Measurements from ENCODE around the gene TNS4. TPM values are rescaled to one million over a fixed set of nuclear protein-coding genes. Genes with fewer than 3 reads are reported as not detected.

The TNS4 gene
- total RNA-seq, 1 experiment from 2014 or later, result 0.14 TPM

DNA sequence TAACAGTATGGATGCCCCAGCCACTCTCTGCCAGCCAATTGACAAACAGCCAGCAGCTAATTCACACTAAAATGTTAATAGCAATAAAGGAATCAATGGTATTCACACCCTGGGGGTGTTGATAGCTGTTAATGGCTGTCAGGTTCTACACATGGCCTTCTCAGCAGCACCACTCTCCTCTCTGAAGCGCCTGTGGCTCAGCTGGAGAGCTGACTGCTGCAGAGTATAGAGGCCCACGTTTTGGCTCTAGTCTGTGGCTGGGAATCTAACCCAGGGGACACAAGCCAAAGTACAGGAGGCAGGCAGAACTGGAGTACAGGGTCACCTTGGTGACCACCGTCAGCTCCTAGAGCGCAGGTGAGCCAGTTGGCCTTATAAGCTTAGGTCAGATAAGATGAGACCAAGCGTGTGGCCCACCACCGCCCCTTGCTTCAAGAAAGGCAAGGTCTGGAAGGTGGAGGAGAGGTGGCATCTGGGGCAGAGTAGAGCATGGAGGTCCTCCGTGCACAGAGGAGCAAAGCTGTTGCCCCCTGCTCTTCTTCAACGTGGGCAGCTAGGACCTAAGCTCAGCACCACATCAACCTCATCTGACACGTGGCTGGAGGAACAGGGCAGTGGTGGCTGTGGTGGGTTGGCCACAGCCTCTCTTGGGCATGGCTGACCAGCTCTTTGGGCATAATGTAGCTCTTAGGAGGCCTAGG lies 38.4 kb upstream of the TNS4 start:
- Histone ChIP-seq H3K27me3 (ENCODE audit: control insufficient read depth, insufficient read depth, low read length) (no peaks in the 10 kb centered on the region), H3K36me3 (replicated peaks; ENCODE audit: control insufficient read depth, insufficient read depth, low read length) (no peaks in the 10 kb centered on the region), H3K4me3 (ENCODE audit: insufficient read depth, low read depth, low read length) (no peak overlapping the region)
- no peak for DNase-seq

DNA sequence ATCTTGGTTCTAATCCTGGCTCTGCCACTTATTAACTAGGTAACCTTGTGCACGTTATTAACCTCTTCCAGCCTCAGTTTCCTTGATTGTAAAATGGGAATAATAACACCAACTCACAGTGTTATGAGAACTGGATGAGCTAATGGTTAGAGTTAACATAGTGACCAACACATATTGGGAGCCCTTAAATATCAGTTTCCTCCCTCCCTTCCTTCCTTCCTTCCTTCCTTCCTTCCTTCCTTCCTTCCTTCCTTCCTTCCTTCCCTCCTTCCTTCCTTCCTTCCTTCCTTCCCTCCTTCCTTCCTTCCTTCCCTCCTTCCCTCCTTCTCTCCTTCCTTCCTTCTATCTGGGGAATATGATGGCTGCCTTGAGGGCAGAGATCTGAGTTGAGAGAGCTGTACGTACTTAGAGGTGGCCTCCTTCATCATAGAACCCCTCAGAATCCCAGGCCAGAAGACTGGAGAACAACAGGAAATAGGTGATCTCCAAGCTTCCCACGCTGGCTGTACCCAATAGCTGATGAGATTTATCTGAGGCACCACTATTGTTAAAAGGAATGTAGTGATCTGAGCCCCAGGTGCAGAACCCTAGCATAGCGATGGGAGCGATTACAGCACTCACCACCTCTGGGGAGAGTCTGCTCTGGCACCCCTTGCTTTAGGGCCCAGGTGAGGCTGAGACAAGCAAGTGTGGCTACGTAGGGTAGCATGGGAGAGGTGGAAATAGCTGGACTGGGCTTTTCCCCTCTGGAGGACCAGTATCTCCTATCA lies 37.7 kb upstream of the TNS4 start:
- no peak for DNase-seq
- no peaks in the 10 kb centered on the region for H3K27me3 ChIP-seq (ENCODE audit: control insufficient read depth, insufficient read depth, low read length)
- no peaks in the 10 kb centered on the region for H3K36me3 ChIP-seq (replicated peaks; ENCODE audit: control insufficient read depth, insufficient read depth, low read length)
- no peak overlapping the region for H3K4me3 ChIP-seq (ENCODE audit: insufficient read depth, low read depth, low read length)

GRCh38 chr17:40538019-40538935 lies 36.9 kb upstream of the TNS4 start:
- no peaks in the 10 kb centered on the region for H3K27me3 ChIP-seq (ENCODE audit: control insufficient read depth, insufficient read depth, low read length)

GRCh38 chr17:40536295-40537171 lies 35.1 kb upstream of the TNS4 start:
- H3K27me3 ChIP-seq (ENCODE audit: control insufficient read depth, insufficient read depth, low read length), result no peaks in the 10 kb centered on the region
- H3K4me3 ChIP-seq (ENCODE audit: insufficient read depth, low read depth, low read length), result no peak overlapping the region
- H3K36me3 ChIP-seq (replicated peaks; ENCODE audit: control insufficient read depth, insufficient read depth, low read length), result no peaks in the 10 kb centered on the region
- DNase-seq, result no peak

More at GRCh38 chr17:40538019-40538935, 36.9 kb upstream of the TNS4 start:
- no peak overlapping the region for H3K4me3 ChIP-seq (ENCODE audit: insufficient read depth, low read depth, low read length)
- no peaks in the 10 kb centered on the region for H3K36me3 ChIP-seq (replicated peaks; ENCODE audit: control insufficient read depth, insufficient read depth, low read length)
- no peak for DNase-seq

DNA sequence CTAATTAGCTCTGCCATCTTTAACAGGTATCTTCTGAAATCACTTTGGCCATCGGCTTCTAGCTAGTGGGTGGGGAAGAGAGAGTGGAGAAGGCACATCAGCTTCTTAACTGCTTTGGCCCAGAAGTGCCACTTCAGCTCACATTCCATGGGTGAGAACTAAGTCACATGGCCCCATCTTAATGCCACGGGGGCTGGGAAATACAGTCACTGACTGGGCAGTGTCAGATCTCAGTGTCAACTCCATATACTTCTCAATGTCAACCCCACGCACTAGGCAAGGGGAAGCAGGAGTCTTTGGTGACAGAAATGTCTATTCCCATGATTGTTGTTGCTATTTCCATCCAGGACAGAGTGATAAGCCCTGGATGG lies 34.5 kb upstream of the TNS4 start:
- H3K4me3 ChIP-seq (ENCODE audit: insufficient read depth, low read depth, low read length), result no peak overlapping the region
- no peaks in the 10 kb centered on the region for H3K36me3 ChIP-seq (replicated peaks; ENCODE audit: control insufficient read depth, insufficient read depth, low read length)
- no peaks in the 10 kb centered on the region for H3K27me3 ChIP-seq (ENCODE audit: control insufficient read depth, insufficient read depth, low read length)
- DNase-seq, result no peak

DNA sequence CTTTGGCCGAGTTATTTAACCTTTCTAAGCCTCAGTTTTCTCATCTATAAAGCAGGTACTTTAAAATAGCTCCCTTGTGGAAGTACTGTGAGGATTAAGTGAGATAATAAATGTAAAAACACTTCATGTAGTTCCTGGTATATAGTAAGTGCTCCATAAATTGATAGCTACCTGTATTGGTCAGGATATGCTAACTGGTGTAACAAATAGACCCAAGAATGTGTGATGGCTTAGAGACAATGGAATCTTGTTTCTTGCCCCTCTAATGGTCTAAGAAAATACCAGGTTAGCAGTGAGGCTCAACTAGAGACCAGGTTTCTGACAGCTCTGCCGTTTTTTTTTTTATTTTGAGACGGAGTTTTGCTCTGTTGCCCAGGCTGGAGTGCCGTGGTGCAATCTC lies 34.0 kb upstream of the TNS4 start:
- DNase-seq, result no peak
- H3K4me3 ChIP-seq (ENCODE audit: insufficient read depth, low read depth, low read length), result no peak overlapping the region
- no peaks in the 10 kb centered on the region for H3K36me3 ChIP-seq (replicated peaks; ENCODE audit: control insufficient read depth, insufficient read depth, low read length)
- no peaks in the 10 kb centered on the region for H3K27me3 ChIP-seq (ENCODE audit: control insufficient read depth, insufficient read depth, low read length)

DNA sequence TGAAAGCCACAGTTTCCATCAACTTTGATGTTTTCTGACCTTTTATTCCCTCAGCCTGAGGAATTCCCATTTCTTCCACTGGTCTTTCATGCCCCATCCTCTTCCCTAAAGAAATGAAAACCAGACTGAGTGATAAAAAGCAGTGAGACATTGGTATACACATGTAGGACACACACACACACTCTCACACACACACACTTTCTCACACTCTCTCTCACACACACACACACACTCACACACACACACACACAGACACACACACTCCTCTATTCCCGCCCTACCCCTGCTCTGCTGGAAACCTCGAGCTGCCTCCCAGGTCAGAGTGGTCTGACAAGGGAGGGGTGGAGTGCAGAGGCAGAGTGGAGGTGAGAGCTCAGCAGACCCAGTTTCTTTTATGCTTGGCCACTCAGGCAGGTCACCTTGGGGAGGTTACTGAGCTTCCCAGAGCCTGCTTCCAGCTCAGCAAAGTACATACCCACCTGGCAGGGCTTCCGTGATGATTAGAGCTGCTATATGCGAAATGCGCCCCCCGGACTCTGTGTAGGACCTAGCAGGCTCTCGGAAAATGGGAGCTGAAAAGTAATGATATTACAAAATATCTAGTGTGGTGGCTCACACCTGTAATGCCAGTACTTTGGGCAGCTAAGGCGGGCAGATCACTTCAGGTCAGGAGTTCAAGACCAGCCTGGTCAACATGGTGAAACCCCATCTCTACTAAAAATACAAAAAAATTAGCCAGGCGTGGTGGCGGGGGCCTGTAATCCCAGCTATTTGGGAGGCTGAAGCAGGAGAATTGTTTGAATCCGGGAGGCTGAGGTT lies 33.2 kb upstream of the TNS4 start:
- Histone ChIP-seq H3K27me3 (ENCODE audit: control insufficient read depth, insufficient read depth, low read length) (no peaks in the 10 kb centered on the region), H3K36me3 (replicated peaks; ENCODE audit: control insufficient read depth, insufficient read depth, low read length) (no peaks in the 10 kb centered on the region), H3K4me3 (ENCODE audit: insufficient read depth, low read depth, low read length) (no peak overlapping the region)
- no peak for DNase-seq

DNA sequence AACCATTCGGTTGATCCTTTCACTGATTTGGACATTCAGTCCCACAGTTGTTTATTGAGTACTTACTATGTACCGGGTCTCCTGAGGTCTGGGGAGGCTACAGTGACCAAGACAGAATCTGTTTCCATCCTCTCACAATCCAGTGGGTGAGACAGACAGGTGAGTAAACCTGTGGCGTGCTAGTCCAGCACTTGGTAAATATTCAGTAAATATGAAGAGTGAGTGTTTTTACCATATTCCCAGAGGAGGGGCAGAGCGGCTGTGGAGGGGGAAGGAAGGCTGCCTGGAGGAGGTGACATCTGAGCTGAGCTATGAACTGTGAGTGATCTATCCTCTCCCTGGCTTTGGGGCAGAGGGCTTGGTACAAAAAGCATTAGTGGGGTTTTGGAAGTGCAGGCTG lies 32.5 kb upstream of the TNS4 start:
- H3K27me3 ChIP-seq (ENCODE audit: control insufficient read depth, insufficient read depth, low read length), result no peaks in the 10 kb centered on the region
- no peak for DNase-seq
- H3K36me3 ChIP-seq (replicated peaks; ENCODE audit: control insufficient read depth, insufficient read depth, low read length), result no peaks in the 10 kb centered on the region
- H3K4me3 ChIP-seq (ENCODE audit: insufficient read depth, low read depth, low read length), result no peak overlapping the region

DNA sequence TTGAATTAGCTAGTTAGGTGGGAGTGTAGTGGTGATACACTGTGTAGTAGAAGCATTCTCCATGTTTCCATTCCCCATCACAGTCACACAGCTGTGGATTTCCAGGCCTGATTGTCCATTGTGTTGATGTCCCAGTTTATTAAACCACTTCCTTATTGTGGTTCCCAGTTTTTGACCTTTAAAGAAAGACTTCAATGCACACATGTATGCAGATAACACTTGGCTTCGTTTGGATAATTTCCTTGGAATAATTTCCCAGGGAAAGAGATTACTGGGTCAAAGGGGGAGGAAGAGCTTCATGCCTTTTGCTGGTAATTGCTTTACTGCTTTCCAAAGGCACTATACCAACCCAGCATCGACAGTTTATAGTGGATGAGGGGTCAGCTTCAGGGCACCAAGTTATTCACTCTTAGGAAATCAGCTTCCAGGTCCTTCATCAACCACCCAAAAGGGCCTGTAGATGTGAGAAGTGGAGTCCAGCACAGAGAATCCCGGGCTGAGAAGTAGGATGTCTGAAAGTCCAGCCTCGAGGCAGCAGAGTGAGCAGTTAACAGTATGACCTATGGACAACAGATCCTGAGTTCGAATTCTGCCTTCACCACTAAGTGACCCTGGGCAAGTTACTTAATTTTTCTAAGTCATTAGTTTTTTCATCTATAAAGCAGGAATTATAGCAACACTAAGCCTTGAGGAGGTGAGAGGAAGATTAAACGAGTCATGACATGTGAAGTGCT lies 31.3 kb upstream of the TNS4 start:
- H3K36me3 ChIP-seq (replicated peaks; ENCODE audit: control insufficient read depth, insufficient read depth, low read length), result no peaks in the 10 kb centered on the region
- no peak for DNase-seq
- no peaks in the 10 kb centered on the region for H3K27me3 ChIP-seq (ENCODE audit: control insufficient read depth, insufficient read depth, low read length)
- H3K4me3 ChIP-seq (ENCODE audit: insufficient read depth, low read depth, low read length), result no peak overlapping the region

DNA sequence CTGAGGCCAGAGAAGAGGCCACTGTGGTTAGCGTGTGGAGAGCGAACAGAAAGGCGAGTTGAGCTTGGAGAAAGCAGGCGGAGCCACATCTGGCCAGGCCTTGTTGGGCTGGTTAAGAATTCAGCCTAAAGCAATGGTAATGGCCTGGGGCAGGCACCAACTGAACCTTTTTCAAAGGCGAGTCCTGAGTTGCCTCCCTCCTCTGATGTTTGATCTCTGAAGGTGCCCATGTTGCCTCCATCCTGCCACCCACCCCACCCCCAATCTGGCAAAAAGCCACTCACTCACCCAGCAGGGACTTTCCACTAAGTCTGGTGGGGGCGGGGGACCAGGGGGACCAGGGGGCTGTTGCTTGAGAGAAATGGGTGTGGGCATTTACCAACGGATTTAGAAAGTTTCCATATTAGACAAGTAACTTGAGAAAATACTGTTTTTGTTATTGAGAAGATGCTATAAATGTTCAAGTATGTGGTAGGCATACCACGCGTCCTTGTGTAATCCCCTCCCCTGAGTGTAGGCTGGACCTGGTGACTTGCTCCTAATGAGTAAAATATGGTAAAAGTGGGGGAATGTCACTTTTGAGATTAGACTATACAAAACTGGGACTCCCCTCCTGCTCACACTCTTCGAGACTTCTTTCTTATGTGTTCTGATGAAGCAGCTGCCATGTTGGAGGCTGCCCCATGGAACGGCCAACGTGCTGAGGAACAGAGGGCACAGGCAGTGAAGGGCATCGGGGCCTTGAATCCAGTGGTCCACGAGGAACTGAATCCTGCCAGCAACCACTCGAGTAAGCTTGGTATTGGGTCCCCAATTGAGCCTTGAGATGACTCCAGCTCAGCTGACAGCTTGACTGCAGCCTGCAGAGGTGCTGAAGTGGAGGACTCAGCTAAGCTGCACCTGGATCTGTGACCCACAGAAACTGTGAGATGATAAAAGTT lies 29.9 kb upstream of the TNS4 start:
- Histone ChIP-seq H3K4me3 (ENCODE audit: insufficient read depth, low read depth, low read length) (no peak overlapping the region), H3K27me3 (ENCODE audit: control insufficient read depth, insufficient read depth, low read length) (no peaks in the 10 kb centered on the region), H3K36me3 (replicated peaks; ENCODE audit: control insufficient read depth, insufficient read depth, low read length) (no peaks in the 10 kb centered on the region)
- no peak for DNase-seq

DNA sequence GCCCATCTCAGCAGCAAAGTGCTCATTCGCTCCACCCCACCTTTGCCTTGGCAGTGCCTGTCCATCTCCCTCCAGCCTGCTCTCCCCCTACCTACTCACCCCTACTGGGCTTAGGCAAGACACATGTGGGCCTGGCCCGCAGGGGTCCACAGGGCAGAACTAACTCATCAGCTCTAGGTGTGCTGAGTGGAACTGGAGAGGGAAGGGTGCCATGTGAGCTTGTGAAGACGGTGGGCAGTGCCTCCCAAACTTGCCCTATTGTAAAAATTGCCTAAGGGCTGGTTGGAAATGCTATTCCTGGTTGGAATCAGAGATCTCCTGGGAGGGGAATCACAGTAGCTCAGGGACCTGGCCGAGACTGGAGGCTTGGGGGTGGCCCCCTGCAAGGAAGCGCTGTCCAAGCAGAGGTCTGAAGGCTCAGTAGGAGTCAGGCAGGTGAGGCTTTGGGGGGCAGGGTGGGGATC lies 29.1 kb upstream of the TNS4 start:
- Histone ChIP-seq H3K4me3 (ENCODE audit: insufficient read depth, low read depth, low read length) (no peak overlapping the region), H3K27me3 (ENCODE audit: control insufficient read depth, insufficient read depth, low read length) (no peaks in the 10 kb centered on the region), H3K36me3 (replicated peaks; ENCODE audit: control insufficient read depth, insufficient read depth, low read length) (no peaks in the 10 kb centered on the region)
- DNase-seq, result no peak

GRCh38 chr17:40529991-40530390 lies 28.6 kb upstream of the TNS4 start:
- Histone ChIP-seq H3K27me3 (ENCODE audit: control insufficient read depth, insufficient read depth, low read length) (no peaks in the 10 kb centered on the region), H3K4me3 (ENCODE audit: insufficient read depth, low read depth, low read length) (no peak overlapping the region), H3K36me3 (replicated peaks; ENCODE audit: control insufficient read depth, insufficient read depth, low read length) (no peaks in the 10 kb centered on the region)
- DNase-seq, result no peak
